Endothelial cell of umbilical vein (primary cell): Measurements from ENCODE around the gene CACNA1E.

Experiments used
- EZH2 ChIP-seq: IDR thresholded peaks from 2 replicates; pipeline ENCODE4 v1.6.1; 2012; ENCODE audit warnings: borderline replicate concordance, low read depth, mild to moderate bottlenecking, moderate library complexity, low read length, inconsistent platforms; ENCODE audit not compliant: severe bottlenecking
- JUN ChIP-seq: IDR thresholded peaks from 2 replicates; pipeline ENCODE4 v1.6.1; 2011; ENCODE audit warnings: borderline replicate concordance, low read depth; ENCODE audit not compliant: insufficient read length, insufficient read depth
- POLR2A ChIP-seq: IDR thresholded peaks from 2 replicates; pipeline ENCODE4 v1.6.1; 2012; ENCODE audit warnings: low read depth, mild to moderate bottlenecking, control low read depth, low read length
- POLR2AphosphoS5 ChIP-seq: IDR thresholded peaks from 2 replicates; pipeline ENCODE4 v1.6.1; 2012; ENCODE audit warnings: low read depth, mild to moderate bottlenecking, control low read depth, low read length, moderate library complexity; ENCODE audit not compliant: insufficient read depth
- TF ChIP-seq, protein P1 (sequence below), 2 donors: IDR thresholded peaks; 1 replicate in 1 of 2; 2 replicates in 1 of 2; pipeline ENCODE4 v1.5.1; 2011; ENCODE audit warnings: low read length in 2 of 2, mild to moderate bottlenecking in 2 of 2, moderate library complexity in 2 of 2, control low read depth in 1 of 2, inconsistent platforms in 1 of 2, low read depth in 1 of 2; ENCODE audit not compliant: insufficient read depth in 1 of 2; ENCODE audit errors: extremely low read depth in 1 of 2
- TF ChIP-seq, protein P2 (sequence below): IDR thresholded peaks from 2 replicates; pipeline ENCODE4 v1.6.1; 2011; ENCODE audit not compliant: insufficient read depth, insufficient read length

DNA sequence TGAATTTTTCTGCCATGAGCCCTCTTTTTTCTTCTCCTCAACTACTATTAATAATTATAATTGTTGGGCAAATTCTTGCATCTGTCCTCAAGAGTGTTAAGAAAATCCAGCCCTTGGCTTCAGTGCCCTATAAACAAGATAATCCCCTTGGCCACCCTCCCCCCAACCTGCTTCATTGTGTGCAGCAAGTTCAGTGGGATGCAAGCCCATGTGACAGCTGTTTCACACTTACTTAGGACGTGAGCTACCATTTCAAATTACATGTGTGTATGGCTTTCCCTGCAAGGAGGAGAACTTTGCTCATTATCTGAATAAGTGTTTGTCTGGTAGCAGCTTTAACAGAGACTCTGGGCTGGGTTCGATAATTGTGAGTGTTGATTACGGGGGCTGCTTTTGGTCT, 276.2 kb downstream of the CACNA1E start:
- TF ChIP-seq, protein P1, sequence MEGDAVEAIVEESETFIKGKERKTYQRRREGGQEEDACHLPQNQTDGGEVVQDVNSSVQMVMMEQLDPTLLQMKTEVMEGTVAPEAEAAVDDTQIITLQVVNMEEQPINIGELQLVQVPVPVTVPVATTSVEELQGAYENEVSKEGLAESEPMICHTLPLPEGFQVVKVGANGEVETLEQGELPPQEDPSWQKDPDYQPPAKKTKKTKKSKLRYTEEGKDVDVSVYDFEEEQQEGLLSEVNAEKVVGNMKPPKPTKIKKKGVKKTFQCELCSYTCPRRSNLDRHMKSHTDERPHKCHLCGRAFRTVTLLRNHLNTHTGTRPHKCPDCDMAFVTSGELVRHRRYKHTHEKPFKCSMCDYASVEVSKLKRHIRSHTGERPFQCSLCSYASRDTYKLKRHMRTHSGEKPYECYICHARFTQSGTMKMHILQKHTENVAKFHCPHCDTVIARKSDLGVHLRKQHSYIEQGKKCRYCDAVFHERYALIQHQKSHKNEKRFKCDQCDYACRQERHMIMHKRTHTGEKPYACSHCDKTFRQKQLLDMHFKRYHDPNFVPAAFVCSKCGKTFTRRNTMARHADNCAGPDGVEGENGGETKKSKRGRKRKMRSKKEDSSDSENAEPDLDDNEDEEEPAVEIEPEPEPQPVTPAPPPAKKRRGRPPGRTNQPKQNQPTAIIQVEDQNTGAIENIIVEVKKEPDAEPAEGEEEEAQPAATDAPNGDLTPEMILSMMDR (IDR thresholded peaks at IDR 0.05; ENCODE audit: extremely low read depth in 1 of 2, insufficient read depth in 1 of 2, low read depth in 1 of 2, low read length in 2 of 2) = no peak
- TF ChIP-seq JUN (no peak), EZH2 (no peak), POLR2A (no peak), POLR2AphosphoS5 (no peak)
- TF ChIP-seq, protein P2, sequence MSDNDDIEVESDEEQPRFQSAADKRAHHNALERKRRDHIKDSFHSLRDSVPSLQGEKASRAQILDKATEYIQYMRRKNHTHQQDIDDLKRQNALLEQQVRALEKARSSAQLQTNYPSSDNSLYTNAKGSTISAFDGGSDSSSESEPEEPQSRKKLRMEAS = no peak
